ENCODE measurements around the gene ZSCAN31. TPM values are rescaled to one million over a fixed set of nuclear protein-coding genes. Genes with fewer than 3 reads are reported as not detected.

The ZSCAN31 gene
- total and polyA plus RNA-seq, 9 of the 15 experiments (the other 6 are each of a cell fraction or from before 2014, with no cell fraction given) = 3.9 to 12.1 (median 7.0) TPM

- TF ChIP-seq FOXJ2 (tag; IDR thresholded peaks at IDR 0.05) (peak; percentile 76; the same call in 1 of the 2 replicates), PHB2 (IDR thresholded peaks at IDR 0.05; ENCODE audit: low read depth) (no peak), HBP1 (CRISPR knock-in tag; IDR thresholded peaks at IDR 0.05) (peak; percentile 54; the same call in 1 of the 2 replicates), ZMIZ1 (IDR thresholded peaks at IDR 0.05; ENCODE audit: low read depth in 2 of 2, low read length in 2 of 2) (peak in 1 of 2 experiments; percentile 74; a peak in 1 of 4 replicates), SIRT6 (IDR thresholded peaks at IDR 0.05; ENCODE audit: low read depth, low read length) (peak; percentile 72), KLF13 (tag; IDR thresholded peaks at IDR 0.05; ENCODE audit: borderline replicate concordance, low read depth) (peak; percentile 70; the same call in 1 of the 2 replicates), ZNF316 (IDR thresholded peaks at IDR 0.05) (peak; percentile 85), FOXM1 (IDR thresholded peaks at IDR 0.05; ENCODE audit: low read depth) (peak; percentile 9; the same call in 1 of the 2 replicates), FOXM1 (CRISPR knock-in tag; IDR thresholded peaks at IDR 0.05; ENCODE audit: low read depth) (0 out of 2 replicates have a peak, but pooled peaks have one; percentile 20), BHLHE40 (IDR thresholded peaks at IDR 0.05; ENCODE audit: low read length) (peak; percentile 37; the same call in 1 of the 2 replicates), NONO (IDR thresholded peaks at IDR 0.05; ENCODE audit: low read depth in 2 of 2, low read length in 1 of 2) (peak in 1 of 2 experiments; percentile 17; a peak in 2 of 4 replicates), HDAC3 (IDR thresholded peaks at IDR 0.05; ENCODE audit: borderline replicate concordance, partially characterized antibody) (no peak), TCFL5 (CRISPR knock-in tag; conservative IDR thresholded peaks at IDR 0.05) (no peak), ZKSCAN1 (IDR thresholded peaks at IDR 0.05; ENCODE audit: low read depth, low read length) (peak; percentile 11), KDM5B (IDR thresholded peaks at IDR 0.05; ENCODE audit: insufficient replicate concordance, low read depth, low read length) (peak; percentile 86), ELF1 (tag; IDR thresholded peaks at IDR 0.05) (no peak; the same call in 1 of the 2 replicates), ZNF695 (CRISPR knock-in tag; IDR thresholded peaks at IDR 0.05) (0 out of 2 replicates have a peak, but pooled peaks have one; percentile 0)
- TF ChIP-seq, protein P1, sequence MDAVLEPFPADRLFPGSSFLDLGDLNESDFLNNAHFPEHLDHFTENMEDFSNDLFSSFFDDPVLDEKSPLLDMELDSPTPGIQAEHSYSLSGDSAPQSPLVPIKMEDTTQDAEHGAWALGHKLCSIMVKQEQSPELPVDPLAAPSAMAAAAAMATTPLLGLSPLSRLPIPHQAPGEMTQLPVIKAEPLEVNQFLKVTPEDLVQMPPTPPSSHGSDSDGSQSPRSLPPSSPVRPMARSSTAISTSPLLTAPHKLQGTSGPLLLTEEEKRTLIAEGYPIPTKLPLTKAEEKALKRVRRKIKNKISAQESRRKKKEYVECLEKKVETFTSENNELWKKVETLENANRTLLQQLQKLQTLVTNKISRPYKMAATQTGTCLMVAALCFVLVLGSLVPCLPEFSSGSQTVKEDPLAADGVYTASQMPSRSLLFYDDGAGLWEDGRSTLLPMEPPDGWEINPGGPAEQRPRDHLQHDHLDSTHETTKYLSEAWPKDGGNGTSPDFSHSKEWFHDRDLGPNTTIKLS (IDR thresholded peaks at IDR 0.05; ENCODE audit: borderline replicate concordance, low read depth) = peak; percentile 51
- TF ChIP-seq, protein P2, sequence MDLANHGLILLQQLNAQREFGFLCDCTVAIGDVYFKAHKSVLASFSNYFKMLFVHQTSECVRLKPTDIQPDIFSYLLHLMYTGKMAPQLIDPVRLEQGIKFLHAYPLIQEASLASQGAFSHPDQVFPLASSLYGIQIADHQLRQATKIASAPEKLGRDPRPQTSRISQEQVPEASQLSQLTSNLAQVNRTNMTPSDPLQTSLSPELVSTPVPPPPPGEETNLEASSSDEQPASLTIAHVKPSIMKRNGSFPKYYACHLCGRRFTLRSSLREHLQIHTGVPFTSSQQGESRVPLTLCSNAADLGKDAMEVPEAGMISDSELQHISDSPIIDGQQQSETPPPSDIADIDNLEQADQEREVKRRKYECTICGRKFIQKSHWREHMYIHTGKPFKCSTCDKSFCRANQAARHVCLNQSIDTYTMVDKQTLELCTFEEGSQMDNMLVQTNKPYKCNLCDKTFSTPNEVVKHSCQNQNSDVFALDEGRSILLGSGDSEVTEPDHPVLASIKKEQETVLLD (IDR thresholded peaks at IDR 0.05) = peak; percentile 85
These were observed at the start of gene ZSCAN31 (continued) for GRCh38 chr6:28335564-28336283.

Measured in K562 (cell line).